Measurements from ENCODE around the gene PDE1A.

DNA sequence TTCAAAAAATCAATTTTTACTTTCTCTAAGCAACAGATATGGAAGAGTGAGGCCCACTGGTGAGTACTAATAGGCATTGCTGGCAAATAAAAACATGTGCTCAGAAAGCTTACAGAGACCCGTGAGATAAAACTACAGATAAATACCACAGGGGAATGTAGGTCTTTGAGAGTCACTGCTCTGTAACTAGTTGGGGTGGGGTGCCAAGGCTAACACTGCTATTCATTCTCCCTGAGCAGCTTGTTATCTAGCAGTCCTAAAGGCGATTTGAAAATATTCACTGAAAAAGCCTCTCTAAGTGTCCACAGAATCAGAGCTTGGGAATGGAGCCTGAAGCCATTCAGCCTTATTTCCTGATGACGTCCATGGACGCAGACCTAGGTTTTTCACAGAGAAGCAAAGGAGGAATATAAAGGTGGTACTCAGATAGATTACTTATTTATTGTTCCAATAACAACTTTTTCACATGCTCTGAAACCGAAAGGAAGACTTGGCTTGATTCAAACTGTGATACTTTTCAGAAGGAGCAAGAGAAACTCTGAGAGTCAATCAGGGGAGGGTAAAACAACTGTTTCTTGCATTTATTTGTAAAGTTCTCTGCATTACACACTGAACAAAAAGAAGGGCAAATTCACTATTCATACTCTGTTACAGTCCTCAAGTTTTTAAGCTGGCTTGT is 252.8 kb downstream of the PDE1A start:
- TF ChIP-seq, protein P1, sequence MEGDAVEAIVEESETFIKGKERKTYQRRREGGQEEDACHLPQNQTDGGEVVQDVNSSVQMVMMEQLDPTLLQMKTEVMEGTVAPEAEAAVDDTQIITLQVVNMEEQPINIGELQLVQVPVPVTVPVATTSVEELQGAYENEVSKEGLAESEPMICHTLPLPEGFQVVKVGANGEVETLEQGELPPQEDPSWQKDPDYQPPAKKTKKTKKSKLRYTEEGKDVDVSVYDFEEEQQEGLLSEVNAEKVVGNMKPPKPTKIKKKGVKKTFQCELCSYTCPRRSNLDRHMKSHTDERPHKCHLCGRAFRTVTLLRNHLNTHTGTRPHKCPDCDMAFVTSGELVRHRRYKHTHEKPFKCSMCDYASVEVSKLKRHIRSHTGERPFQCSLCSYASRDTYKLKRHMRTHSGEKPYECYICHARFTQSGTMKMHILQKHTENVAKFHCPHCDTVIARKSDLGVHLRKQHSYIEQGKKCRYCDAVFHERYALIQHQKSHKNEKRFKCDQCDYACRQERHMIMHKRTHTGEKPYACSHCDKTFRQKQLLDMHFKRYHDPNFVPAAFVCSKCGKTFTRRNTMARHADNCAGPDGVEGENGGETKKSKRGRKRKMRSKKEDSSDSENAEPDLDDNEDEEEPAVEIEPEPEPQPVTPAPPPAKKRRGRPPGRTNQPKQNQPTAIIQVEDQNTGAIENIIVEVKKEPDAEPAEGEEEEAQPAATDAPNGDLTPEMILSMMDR (conservative IDR thresholded peaks at IDR 0.05; ENCODE audit: low read length) = no peak
- TF ChIP-seq EZH2phosphoT487 (IDR thresholded peaks at IDR 0.05; ENCODE audit: borderline replicate concordance, low read depth, low read length) = no peak
